Measurements from ENCODE around the gene COPB1.

Gene COPB1

DNA sequence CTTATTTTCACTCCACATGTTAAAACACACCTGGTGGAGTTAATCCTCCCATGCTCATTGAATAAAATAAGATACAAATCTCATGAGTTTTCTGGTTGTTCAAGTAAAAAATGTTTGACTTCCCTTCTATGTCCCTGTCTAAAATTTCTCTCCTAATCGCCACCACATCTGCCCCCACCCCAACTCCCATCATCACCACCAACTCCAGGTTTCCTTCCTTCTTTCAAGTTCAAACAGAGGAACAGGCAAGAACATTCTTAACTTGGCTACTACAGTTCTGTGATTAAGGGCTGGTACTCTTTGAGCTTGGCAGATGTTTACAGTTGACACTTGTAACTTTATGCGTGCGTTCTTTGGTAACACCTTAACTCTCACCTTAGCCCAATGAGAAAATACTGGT lies 29.7 kb upstream of the COPB1 start:
- no peak for DNase-seq (ENCODE audit: low read depth)
- no peak overlapping the region for H3K4me3 ChIP-seq (ENCODE audit: low read depth, low read length)
- TF ChIP-seq, protein P1, sequence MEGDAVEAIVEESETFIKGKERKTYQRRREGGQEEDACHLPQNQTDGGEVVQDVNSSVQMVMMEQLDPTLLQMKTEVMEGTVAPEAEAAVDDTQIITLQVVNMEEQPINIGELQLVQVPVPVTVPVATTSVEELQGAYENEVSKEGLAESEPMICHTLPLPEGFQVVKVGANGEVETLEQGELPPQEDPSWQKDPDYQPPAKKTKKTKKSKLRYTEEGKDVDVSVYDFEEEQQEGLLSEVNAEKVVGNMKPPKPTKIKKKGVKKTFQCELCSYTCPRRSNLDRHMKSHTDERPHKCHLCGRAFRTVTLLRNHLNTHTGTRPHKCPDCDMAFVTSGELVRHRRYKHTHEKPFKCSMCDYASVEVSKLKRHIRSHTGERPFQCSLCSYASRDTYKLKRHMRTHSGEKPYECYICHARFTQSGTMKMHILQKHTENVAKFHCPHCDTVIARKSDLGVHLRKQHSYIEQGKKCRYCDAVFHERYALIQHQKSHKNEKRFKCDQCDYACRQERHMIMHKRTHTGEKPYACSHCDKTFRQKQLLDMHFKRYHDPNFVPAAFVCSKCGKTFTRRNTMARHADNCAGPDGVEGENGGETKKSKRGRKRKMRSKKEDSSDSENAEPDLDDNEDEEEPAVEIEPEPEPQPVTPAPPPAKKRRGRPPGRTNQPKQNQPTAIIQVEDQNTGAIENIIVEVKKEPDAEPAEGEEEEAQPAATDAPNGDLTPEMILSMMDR (IDR thresholded peaks at IDR 0.05; ENCODE audit: low read depth, low read length, missing control alignments): no peak

DNA sequence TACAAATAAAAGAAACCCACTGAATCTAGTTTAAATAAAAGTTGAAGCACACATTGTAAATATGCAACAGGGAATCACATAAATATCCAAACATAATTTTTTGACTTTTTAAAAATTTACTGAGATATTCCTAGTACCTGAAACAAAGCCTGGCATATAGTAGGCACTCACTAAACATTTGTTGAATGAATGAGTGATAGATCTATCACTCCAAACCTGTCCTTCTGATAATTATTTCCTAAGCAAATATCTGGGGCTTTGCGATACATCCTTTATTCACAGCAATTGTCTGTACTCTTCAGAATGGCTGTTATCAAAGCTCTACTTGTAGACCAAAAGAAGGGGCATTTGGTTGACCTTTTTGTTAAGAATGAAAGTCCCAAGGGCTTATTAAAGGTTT lies 23.2 kb upstream of the COPB1 start:
- TF ChIP-seq, protein P1 (IDR thresholded peaks at IDR 0.05; ENCODE audit: low read depth, low read length, missing control alignments): no peak
- no peak overlapping the region for H3K4me3 ChIP-seq (ENCODE audit: low read depth, low read length)
- DNase-seq (ENCODE audit: low read depth): no peak

DNA sequence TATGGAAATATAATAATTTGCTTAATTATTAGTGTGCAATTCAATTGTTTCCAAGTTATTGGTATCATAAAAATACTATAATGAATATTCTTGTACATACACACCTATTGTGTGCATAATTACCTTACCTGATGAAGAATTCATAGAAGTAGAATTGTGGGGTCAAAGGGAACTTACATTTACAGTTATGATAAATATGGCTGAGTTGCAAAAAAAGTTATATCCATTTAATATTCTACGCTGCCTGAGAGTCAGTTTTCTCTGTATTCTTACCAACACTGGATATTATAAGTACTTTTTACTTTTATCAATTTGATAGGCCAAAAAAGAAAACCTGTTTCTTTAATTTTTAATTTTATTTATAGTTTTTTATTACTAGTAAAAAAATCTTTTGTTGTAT lies 22.6 kb upstream of the COPB1 start:
- DNase-seq (ENCODE audit: low read depth): no peak
- TF ChIP-seq, protein P1 (IDR thresholded peaks at IDR 0.05; ENCODE audit: low read depth, low read length, missing control alignments): no peak
- H3K4me3 ChIP-seq (ENCODE audit: low read depth, low read length): no peak overlapping the region

DNA sequence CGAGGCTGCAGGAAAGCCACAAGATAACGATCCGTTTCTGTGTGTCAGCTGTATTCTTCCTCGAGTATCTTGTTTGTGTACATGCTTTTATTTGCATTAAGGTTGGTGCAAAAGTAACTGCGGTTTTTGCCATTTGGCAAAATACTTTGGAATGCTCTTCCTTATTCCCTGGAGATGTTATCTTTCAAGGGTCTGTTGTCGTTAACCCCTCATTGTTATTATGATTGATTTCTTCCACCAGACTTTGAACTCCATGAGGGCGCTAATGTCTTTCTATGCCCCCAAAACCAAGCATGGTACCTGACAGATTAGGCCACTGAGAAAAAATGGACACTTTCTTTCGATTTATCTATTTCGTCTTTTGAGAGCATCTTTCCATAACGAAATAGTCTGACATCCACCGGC lies 21.1 kb upstream of the COPB1 start:
- TF ChIP-seq, protein P1 (IDR thresholded peaks at IDR 0.05; ENCODE audit: low read depth, low read length, missing control alignments): no peak
- no peak for DNase-seq (ENCODE audit: low read depth)
- H3K4me3 ChIP-seq (ENCODE audit: low read depth, low read length): peak overlapping the region; percentile 70

DNA sequence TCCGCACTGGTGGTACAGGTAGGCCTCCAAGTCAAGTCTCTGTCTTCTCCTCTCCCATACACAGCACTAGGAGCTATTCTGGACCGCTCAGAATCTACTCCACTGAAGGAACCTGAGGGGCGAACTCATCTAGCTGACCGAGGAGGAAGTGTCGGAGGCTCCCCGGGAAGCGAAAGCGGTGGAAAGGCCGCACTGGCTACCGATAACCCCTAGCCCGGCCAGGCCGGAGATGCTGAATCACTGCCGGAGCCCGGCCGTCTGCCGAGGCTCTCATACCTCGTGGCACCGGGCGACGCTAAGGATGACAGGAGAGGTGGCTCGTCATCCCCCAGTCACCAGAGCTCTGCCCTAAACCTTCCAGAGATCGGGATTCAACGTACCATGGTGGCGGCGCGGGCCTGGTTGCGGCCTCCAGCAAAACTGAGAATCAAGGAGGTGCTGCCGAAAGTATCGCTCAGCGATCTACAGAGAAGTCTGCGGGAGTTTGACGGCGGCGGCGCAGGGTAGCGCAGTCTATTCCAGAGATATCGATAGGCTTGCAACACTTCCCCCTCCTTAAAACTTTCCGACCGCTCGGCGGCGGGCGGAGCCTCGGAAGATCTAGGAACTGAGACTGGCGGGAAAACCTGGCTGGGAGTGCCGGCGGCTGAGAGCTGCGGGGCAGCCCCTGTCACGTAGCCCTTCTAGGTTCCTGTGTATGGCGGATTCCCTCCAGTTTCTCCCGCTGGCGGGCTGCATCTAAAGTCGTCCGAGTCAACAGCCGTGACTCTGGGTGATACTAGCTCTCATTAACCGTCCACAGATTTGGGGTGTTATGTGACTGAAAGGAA lies 20.5 kb upstream of the COPB1 start, which contains the start of gene PSMA1:
Gene PSMA1, minus strand, starts transcription at position 470 of the 830 bp plus-strand sequence. Its CDS starts 87 bp downstream, at position 383.
- DNase-seq (ENCODE audit: low read depth): peak; percentile 87
- TF ChIP-seq, protein P1 (IDR thresholded peaks at IDR 0.05; ENCODE audit: low read depth, low read length, missing control alignments): peak; percentile 9
- peak within 1 kb of the TSS; percentile 70 for H3K4me3 ChIP-seq (ENCODE audit: low read depth, low read length)

DNA sequence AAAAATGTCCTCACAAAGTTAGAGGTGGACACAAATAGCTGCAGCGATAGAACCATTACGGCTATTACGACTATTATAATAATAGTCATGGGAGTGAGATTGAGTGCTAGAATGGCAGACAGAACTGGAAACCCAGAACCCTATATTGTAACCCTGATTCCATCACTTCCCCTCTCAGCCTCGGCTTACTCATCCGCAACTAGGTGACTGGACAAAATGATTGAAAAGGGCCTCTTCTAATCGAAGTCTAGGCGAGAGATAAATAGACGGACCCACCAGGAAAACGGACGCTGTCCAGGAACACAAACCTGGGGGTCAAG lies 19.9 kb upstream of the COPB1 start:
- no peak for DNase-seq (ENCODE audit: low read depth)
- TF ChIP-seq, protein P1 (IDR thresholded peaks at IDR 0.05; ENCODE audit: low read depth, low read length, missing control alignments): no peak
- peak overlapping the region; percentile 70 for H3K4me3 ChIP-seq (ENCODE audit: low read depth, low read length)

DNA sequence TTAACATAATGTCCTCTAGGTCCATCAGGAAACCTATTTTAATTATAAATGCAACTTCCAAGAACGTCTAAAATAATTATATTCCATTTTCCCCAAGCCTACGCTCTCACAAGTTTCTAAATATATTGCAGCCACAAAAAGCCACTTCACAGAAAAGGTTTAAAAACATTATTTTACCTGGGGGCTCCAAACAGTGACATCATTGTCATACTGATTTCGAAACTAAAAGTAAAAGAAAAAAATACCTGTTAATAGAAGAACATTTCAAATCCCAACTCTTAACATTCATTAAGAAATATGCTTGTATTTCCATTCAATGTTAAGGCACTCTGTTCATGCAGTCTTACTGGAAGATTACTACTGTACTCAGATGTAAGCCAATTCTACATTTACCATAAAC lies 19.2 kb upstream of the COPB1 start:
- no peak for DNase-seq (ENCODE audit: low read depth)
- peak overlapping the region; percentile 70 for H3K4me3 ChIP-seq (ENCODE audit: low read depth, low read length)

More for the DNA sequence above, 19.2 kb upstream of the COPB1 start:
- TF ChIP-seq, protein P1 (IDR thresholded peaks at IDR 0.05; ENCODE audit: low read depth, low read length, missing control alignments): no peak
